HUES48 (cell line): ENCODE results near the gene PCBD2.
"Not testable (repeated sequence)": the region's sequence is repeated elsewhere in the genome, so short reads cannot be mapped to it uniquely, and the experiment has no call there.

Experiments
- H3K27ac ChIP-seq: one replicate; pipeline ENCODE4 v1.7.0; 2013; ENCODE audit warnings: low read depth, low read length, inconsistent platforms
- H3K27me3 ChIP-seq: 2 replicates; pipeline ENCODE4 v1.6.1; 2013; ENCODE audit warnings: mild to moderate bottlenecking, low read length; ENCODE audit not compliant: control insufficient read depth, insufficient read depth
- H3K36me3 ChIP-seq: 2 replicates; pipeline ENCODE4 v1.6.1; 2013; ENCODE audit warnings: low read length; ENCODE audit not compliant: control insufficient read depth, insufficient read depth
- H3K4me1 ChIP-seq: 2 replicates; pipeline ENCODE4 v1.6.1; 2013; ENCODE audit warnings: mild to moderate bottlenecking, low read length; ENCODE audit not compliant: control insufficient read depth, insufficient read depth
- H3K4me3 ChIP-seq: 2 replicates; pipeline ENCODE4 v1.5.1; 2013; ENCODE audit warnings: mild to moderate bottlenecking, low read depth, low read length
- H3K9ac ChIP-seq: 2 replicates; pipeline ENCODE4 v1.6.1; 2013; ENCODE audit warnings: mild to moderate bottlenecking, low read depth, low read length, moderate library complexity
- H3K9me3 ChIP-seq: 2 replicates; pipeline ENCODE4 v1.6.1; 2013; ENCODE audit warnings: low read length; ENCODE audit not compliant: control insufficient read depth, insufficient read depth

The PCBD2 gene

GRCh38 chr5:134906811-134907210, 1.9 kb downstream of the PCBD2 start:
- no peak overlapping the region for H3K27ac ChIP-seq
- no peak overlapping the region for H3K4me3 ChIP-seq
- no peak overlapping the region for H3K9ac ChIP-seq
- no peaks in the 10 kb centered on the region for H3K9me3 ChIP-seq
- no peaks in the 10 kb centered on the region for H3K27me3 ChIP-seq
- H3K36me3 ChIP-seq, result peaks cover 24% of the 10 kb centered on the region
- no peaks in the 10 kb centered on the region; the same call in 1 of the 2 replicates for H3K4me1 ChIP-seq

- H3K9me3 ChIP-seq, H3K4me3 ChIP-seq, H3K27ac ChIP-seq, H3K4me1 ChIP-seq, H3K27me3 ChIP-seq, H3K9ac ChIP-seq: not testable (repeated sequence)
- H3K36me3 ChIP-seq, result peaks cover 60% of the 10 kb centered on the region
Measured at GRCh38 chr5:134910752-134911151, 5.8 kb downstream of the PCBD2 start.

GRCh38 chr5:134911285-134912206, 6.6 kb downstream of the PCBD2 start:
- Histone ChIP-seq H3K27ac (no peak overlapping the region), H3K4me1 (no peaks in the 10 kb centered on the region; the same call in 1 of the 2 replicates), H3K4me3 (no peak overlapping the region), H3K9me3 (no peaks in the 10 kb centered on the region), H3K27me3 (no peaks in the 10 kb centered on the region), H3K36me3 (peaks cover 64% of the 10 kb centered on the region), H3K9ac (no peak overlapping the region)

- Histone ChIP-seq H3K27ac (no peak overlapping the region), H3K27me3 (no peaks in the 10 kb centered on the region), H3K9me3 (no peaks in the 10 kb centered on the region), H3K36me3 (peaks cover 71% of the 10 kb centered on the region), H3K4me3 (no peak overlapping the region), H3K4me1 (no peaks in the 10 kb centered on the region), H3K9ac (no peak overlapping the region)
Measured at GRCh38 chr5:134913254-134913653, 8.3 kb downstream of the PCBD2 start.

GRCh38 chr5:134913795-134914194, 8.9 kb downstream of the PCBD2 start:
- H3K4me3 ChIP-seq, result no peak overlapping the region
- peaks cover 75% of the 10 kb centered on the region for H3K36me3 ChIP-seq
- H3K9ac ChIP-seq, result no peak overlapping the region
- no peaks in the 10 kb centered on the region for H3K27me3 ChIP-seq
- no peaks in the 10 kb centered on the region for H3K4me1 ChIP-seq
- H3K9me3 ChIP-seq, result no peaks in the 10 kb centered on the region
- no peak overlapping the region for H3K27ac ChIP-seq

GRCh38 chr5:134917070-134917815, 12.3 kb downstream of the PCBD2 start:
- H3K9ac ChIP-seq, result no peak overlapping the region

GRCh38 chr5:134918861-134919260, 13.9 kb downstream of the PCBD2 start:
- Histone ChIP-seq H3K9me3 (no peaks in the 10 kb centered on the region), H3K36me3 (peaks cover 55% of the 10 kb centered on the region), H3K4me1 (no peaks in the 10 kb centered on the region), H3K27ac (no peak overlapping the region), H3K9ac (no peak overlapping the region), H3K4me3 (no peak overlapping the region), H3K27me3 (no peaks in the 10 kb centered on the region)

More at GRCh38 chr5:134917070-134917815, 12.3 kb downstream of the PCBD2 start:
- no peaks in the 10 kb centered on the region for H3K4me1 ChIP-seq
- no peaks in the 10 kb centered on the region for H3K9me3 ChIP-seq
- H3K4me3 ChIP-seq, result no peak overlapping the region
- H3K27ac ChIP-seq, result no peak overlapping the region
- no peaks in the 10 kb centered on the region for H3K27me3 ChIP-seq
- H3K36me3 ChIP-seq, result peaks cover 69% of the 10 kb centered on the region

GRCh38 chr5:134920848-134921575, 16.1 kb downstream of the PCBD2 start:
- Histone ChIP-seq H3K9me3 (no peaks in the 10 kb centered on the region), H3K36me3 (peaks cover 36% of the 10 kb centered on the region), H3K4me3 (no peak overlapping the region), H3K9ac (no peak overlapping the region), H3K27me3 (no peaks in the 10 kb centered on the region), H3K27ac (no peak overlapping the region), H3K4me1 (no peaks in the 10 kb centered on the region)

GRCh38 chr5:134932508-134932907, 27.6 kb downstream of the PCBD2 start:
- no peak overlapping the region for H3K27ac ChIP-seq
- no peaks in the 10 kb centered on the region for H3K27me3 ChIP-seq
- H3K9me3 ChIP-seq, result no peaks in the 10 kb centered on the region
- H3K4me3 ChIP-seq, result no peak overlapping the region
- H3K4me1 ChIP-seq, result peaks cover 7% of the 10 kb centered on the region
- peaks cover 38% of the 10 kb centered on the region for H3K36me3 ChIP-seq
- no peak overlapping the region for H3K9ac ChIP-seq

- H3K9me3 ChIP-seq, result no peaks in the 10 kb centered on the region
- peaks cover 41% of the 10 kb centered on the region for H3K36me3 ChIP-seq
- peaks cover 11% of the 10 kb centered on the region for H3K4me1 ChIP-seq
- H3K27me3 ChIP-seq, result no peaks in the 10 kb centered on the region
- H3K4me3 ChIP-seq, result no peak overlapping the region
- no peak overlapping the region for H3K27ac ChIP-seq
- H3K9ac ChIP-seq, result no peak overlapping the region
Measured at GRCh38 chr5:134934202-134934601, 29.3 kb downstream of the PCBD2 start.
